B cell (primary cell): ENCODE measurements around the gene P2RX6. TPM values are rescaled to one million over a fixed set of nuclear protein-coding genes. Genes with fewer than 3 reads are reported as not detected.
"Not testable (repeated sequence)": the region's sequence is repeated elsewhere in the genome, so short reads cannot be mapped to it uniquely, and the experiment has no call there.

Source experiments
- ATAC-seq: fragments of 200-7000 bp; cut with Tn5 transposase; one replicate; pipeline ENCODE4 v1.10.0; 2021; ENCODE audit warnings: low read depth, mild to moderate bottlenecking, moderate number of reproducible peaks, moderate library complexity
- CTCF ChIA-PET: fragments of 350-600 bp; sonication (Branson Sonifier 250); formaldehyde crosslinking; loops from one replicate; lab custom pipeline; 2021; ENCODE audit warnings: antibody characterized with exemption, inconsistent platforms; lab: Charles Lee
- POLR2A ChIA-PET: fragments of 350-600 bp; sonication (Branson Sonifier 250); formaldehyde crosslinking; loops from one replicate; lab custom pipeline; 2021; ENCODE audit warnings: antibody characterized with exemption; lab: Charles Lee
- DNase-seq: peaks from one replicate; pipeline ENCODE4 v3.0.0; 2013
- H2AFZ ChIP-seq: 2 replicates; pipeline ENCODE4 v1.6.1; 2012; ENCODE audit warnings: mild to moderate bottlenecking, low read depth, low read length; ENCODE audit not compliant: insufficient read depth, poor library complexity, severe bottlenecking
- H3K27ac ChIP-seq, 2 donors: 1 replicate in 1 of 2; 2 replicates in 1 of 2; pipeline ENCODE4 v1.5.1; 2012 to 2013; ENCODE audit warnings: low read length in 2 of 2, mild to moderate bottlenecking in 2 of 2, moderate library complexity in 1 of 2
- H3K27me3 ChIP-seq, 4 experiments: fragments of 200-600 bp in 1 of 4; sonication (generic) in 1 of 4; replicated peaks in 1 of 4; 1 replicate in 2 of 4; 2 replicates in 2 of 4; pipeline versions ENCODE4 v1.6.1 to v1.7.0; 2013 to 2016; ENCODE audit warnings: low read length in 3 of 4, mild to moderate bottlenecking in 2 of 4, mixed read lengths in 1 of 4, moderate library complexity in 1 of 4; ENCODE audit not compliant: insufficient read depth in 4 of 4, control insufficient read depth in 3 of 4; ENCODE audit errors: control extremely low read depth in 1 of 4
- H3K36me3 ChIP-seq, 2 experiments: replicated peaks in 1 of 2; 1 replicate in 1 of 2; 2 replicates in 1 of 2; pipeline versions ENCODE4 v1.6.1 to v1.7.1; 2013; ENCODE audit warnings: low read length in 1 of 2; ENCODE audit not compliant: insufficient read depth in 2 of 2, control insufficient read depth in 1 of 2; ENCODE audit errors: control extremely low read depth in 1 of 2, extremely low read depth in 1 of 2
- H3K4me1 ChIP-seq, 2 donors: fragments of 200-600 bp in 1 of 2; sonication (generic) in 1 of 2; 1 replicate in 1 of 2; 2 replicates in 1 of 2; pipeline versions ENCODE4 v1.5.1 to v1.6.1; 2013 to 2017; ENCODE audit warnings: low read length in 2 of 2; ENCODE audit not compliant: control insufficient read depth in 2 of 2, insufficient read depth in 2 of 2
- H3K4me2 ChIP-seq: replicated peaks from 2 replicates; pipeline ENCODE3; 2012; ENCODE audit warnings: mild to moderate bottlenecking, low read depth, low read length; ENCODE audit not compliant: poor library complexity, severe bottlenecking
- H3K4me3 ChIP-seq, 5 experiments: fragments of 200-600 bp in 1 of 5; sonication (generic) in 1 of 5; 1 replicate in 3 of 5; 2 replicates in 2 of 5; pipeline versions ENCODE4 v1.5.1 to v1.7.0; 2011 to 2016; ENCODE audit warnings: low read length in 4 of 5, mild to moderate bottlenecking in 4 of 5, low read depth in 2 of 5, control low read depth in 1 of 5, moderate library complexity in 1 of 5; ENCODE audit not compliant: insufficient read depth in 1 of 5; ENCODE audit errors: control extremely low read depth in 1 of 5, extremely low read depth in 1 of 5
- H3K79me2 ChIP-seq: fragments of 200-600 bp; sonication (generic); one replicate; pipeline ENCODE4 v1.6.0; 2016; ENCODE audit warnings: low read length; ENCODE audit not compliant: control insufficient read depth, insufficient read depth
- H3K9ac ChIP-seq: fragments of 200-600 bp; sonication (generic); 2 replicates; pipeline ENCODE4 v1.6.1; 2017; ENCODE audit warnings: mild to moderate bottlenecking, low read length, moderate library complexity
- H3K9me3 ChIP-seq, 3 donors: one replicate each; pipeline versions ENCODE4 v1.6.1 to v1.7.1; 2013; ENCODE audit warnings: low read length in 2 of 3; ENCODE audit not compliant: control insufficient read depth in 2 of 3, insufficient read depth in 1 of 3; ENCODE audit errors: control extremely low read depth in 1 of 3
- H4K20me1 ChIP-seq: 2 replicates; pipeline ENCODE4 v1.6.0; 2012; ENCODE audit warnings: mild to moderate bottlenecking, low read length; ENCODE audit not compliant: insufficient read depth, control insufficient read depth, poor library complexity, severe bottlenecking
- H3K27ac Mint-ChIP-seq: one replicate; pipeline ENCODE4 v1.8.0; 2021; ENCODE audit warnings: mixed read lengths
- H3K27me3 Mint-ChIP-seq: one replicate; pipeline ENCODE4 v1.8.0; 2021; ENCODE audit warnings: mixed read lengths
- H3K4me1 Mint-ChIP-seq: one replicate; pipeline ENCODE4 v1.8.0; 2021; ENCODE audit warnings: mixed read lengths
- H3K4me3 Mint-ChIP-seq: one replicate; pipeline ENCODE4 v1.8.0; 2021; ENCODE audit warnings: mixed read lengths
- H3K9me3 Mint-ChIP-seq: one replicate; pipeline ENCODE4 v1.8.0; 2022; ENCODE audit warnings: mixed read lengths; ENCODE audit not compliant: insufficient read depth
- EZH2 ChIP-seq: IDR thresholded peaks from 2 replicates; pipeline ENCODE4 v1.6.1; 2012; ENCODE audit warnings: borderline replicate concordance, low read depth, mild to moderate bottlenecking, moderate library complexity, low read length; ENCODE audit not compliant: insufficient read depth, poor library complexity, severe bottlenecking
- WGBS: methylation state at CpG from one replicate; pipeline ENCODE4 v1.1.5; 2013; ENCODE audit warnings: missing lambda C conversion rate; ENCODE audit not compliant: insufficient coverage; 5-methylcytosine and 5-hydroxymethylcytosine counted together
- intact Hi-C: fragments of 100-400 bp; cut with micrococcal nuclease; formaldehyde crosslinking; loops from one replicate; pipeline ENCODE4 v1.10.0; 2022
- polyA plus RNA-seq: library from polyadenylated mRNA; depleted of rRNA; stranded (reverse); fragments of >200 nt; gene quantifications from 2 replicates; pipeline ENCODE4 v1.2.3, GENCODE V29; 2012
- total RNA-seq, 2 donors: library from RNA; stranded (reverse); fragments of 120-200 nt in 1 of 2; gene quantifications; 1 replicate in 1 of 2; 2 replicates in 1 of 2; pipeline versions ENCODE4 v1.2.3 to v1.2.4, GENCODE V29; 2013 to 2022
- TF ChIP-seq, protein P1 (sequence below): fragments of 200-600 bp; IDR thresholded peaks from one replicate; pipeline ENCODE4 v1.8.0; 2022; ENCODE audit warnings: antibody characterized with exemption, mild to moderate bottlenecking

The P2RX6 gene
- total and polyA plus RNA-seq, 2 donors (not counting 1 experiment from before 2014, with no cell fraction given): 0.49 to 0.79 TPM

DNA sequence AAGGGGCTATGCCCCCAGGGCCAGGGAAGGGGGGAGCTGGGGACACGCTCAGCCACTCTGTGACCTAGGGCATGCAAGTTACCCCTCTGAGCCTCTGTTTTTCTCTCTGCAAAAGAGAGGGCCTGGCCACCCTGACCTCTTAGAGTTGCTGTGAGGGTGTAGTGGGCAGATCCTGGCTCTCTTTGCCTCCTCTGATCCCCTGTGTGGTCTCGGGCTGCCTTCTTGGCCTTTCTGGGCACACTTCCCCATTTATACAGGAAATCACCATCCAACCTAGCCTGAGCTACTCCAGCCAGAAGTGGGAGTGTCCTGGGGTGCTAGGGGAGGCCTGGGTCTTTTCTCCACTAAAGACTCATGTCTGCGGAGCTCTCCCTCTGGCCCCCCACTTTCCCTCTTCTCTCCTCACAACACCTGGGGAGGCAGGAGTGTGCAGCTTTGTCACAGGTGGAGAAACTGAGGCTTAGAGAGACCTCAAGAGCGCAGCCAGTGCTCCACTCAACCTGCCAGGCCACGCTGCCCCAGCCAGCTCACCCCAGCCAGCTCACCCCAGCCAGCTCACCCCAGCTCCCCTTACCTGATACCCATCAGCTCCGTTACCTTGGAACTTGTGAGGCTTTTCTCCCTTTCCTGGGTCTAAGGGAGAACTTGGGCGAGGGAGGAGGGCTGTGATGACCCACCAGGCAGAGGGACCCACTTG is 46.5 kb upstream of the P2RX6 start:
- intact Hi-C loops: no loop called here

DNA sequence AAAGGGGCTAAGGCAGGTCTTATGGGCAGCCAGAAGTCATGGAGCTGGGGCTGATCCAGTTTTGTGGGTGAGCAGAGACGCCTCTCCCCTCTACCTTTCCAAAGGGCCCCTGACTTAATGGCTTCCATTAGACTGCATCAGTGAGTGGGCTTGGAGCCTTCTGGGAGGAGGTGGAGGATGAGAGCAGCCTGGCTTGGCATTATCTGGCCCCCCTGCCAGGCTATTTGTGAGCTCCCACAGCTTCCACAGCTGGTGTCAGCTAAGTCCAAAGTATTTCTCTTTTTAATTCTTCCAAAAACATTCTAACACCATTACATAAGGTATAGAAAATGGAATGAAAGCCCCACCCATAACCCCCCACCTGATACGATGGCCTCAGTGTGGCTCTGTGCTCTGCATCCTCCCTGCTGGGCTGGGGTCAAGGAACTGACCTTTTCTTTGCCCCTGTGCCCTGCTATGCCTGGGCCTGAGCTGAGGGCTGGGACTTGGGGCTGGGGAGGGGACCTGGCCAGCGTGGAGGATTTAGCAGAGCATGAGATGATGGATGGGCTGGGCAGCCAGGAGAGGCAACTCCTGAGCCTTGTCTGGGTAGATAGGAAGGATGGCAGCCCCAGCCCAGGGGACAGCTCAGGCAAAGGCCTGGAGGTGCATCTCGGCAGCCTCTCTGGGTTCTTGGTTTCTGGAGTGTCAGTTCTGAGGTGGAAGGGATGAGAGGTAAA is 43.9 kb upstream of the P2RX6 start:
- ATAC-seq: no peak
- no peaks in the 10 kb centered on the region for H3K9me3 ChIP-seq
- peak overlapping the region; percentile 72 for H3K27ac Mint-ChIP-seq
- H3K4me3 ChIP-seq: no peak overlapping the region
- H2AFZ ChIP-seq: no peak overlapping the region
- H3K79me2 ChIP-seq: no peaks in the 10 kb centered on the region
- WGBS: 86% methylated on average over 2 of the region's 4 CpGs
- H4K20me1 ChIP-seq: no peaks in the 10 kb centered on the region
- H3K4me1 Mint-ChIP-seq: peaks cover 41% of the 10 kb centered on the region
- CTCF ChIA-PET: interaction anchor here (1.3 to 2.1 kb wide), 4 partner anchors 8 to 11 kb away, joined by 4 to 5 read pairs (median 4); no protein-coding TSS in a partner anchor
- no peak overlapping the region for H3K4me3 Mint-ChIP-seq
- H3K9me3 Mint-ChIP-seq: no peaks in the 10 kb centered on the region
- peaks cover 33 to 53% of the 10 kb centered on the region in 2 donors for H3K4me1 ChIP-seq
- intact Hi-C loops: no loop called here
- H3K36me3 ChIP-seq: no peaks in the 10 kb centered on the region
- POLR2A ChIA-PET: no interaction called here
- no peak overlapping the region for H3K27ac ChIP-seq
- no peaks in the 10 kb centered on the region for H3K27me3 Mint-ChIP-seq
- DNase-seq: no peak
- no peak overlapping the region for H3K9ac ChIP-seq
- H3K27me3 ChIP-seq: no peaks in the 10 kb centered on the region
- TF ChIP-seq EZH2: no peak
- TF ChIP-seq, protein P1, sequence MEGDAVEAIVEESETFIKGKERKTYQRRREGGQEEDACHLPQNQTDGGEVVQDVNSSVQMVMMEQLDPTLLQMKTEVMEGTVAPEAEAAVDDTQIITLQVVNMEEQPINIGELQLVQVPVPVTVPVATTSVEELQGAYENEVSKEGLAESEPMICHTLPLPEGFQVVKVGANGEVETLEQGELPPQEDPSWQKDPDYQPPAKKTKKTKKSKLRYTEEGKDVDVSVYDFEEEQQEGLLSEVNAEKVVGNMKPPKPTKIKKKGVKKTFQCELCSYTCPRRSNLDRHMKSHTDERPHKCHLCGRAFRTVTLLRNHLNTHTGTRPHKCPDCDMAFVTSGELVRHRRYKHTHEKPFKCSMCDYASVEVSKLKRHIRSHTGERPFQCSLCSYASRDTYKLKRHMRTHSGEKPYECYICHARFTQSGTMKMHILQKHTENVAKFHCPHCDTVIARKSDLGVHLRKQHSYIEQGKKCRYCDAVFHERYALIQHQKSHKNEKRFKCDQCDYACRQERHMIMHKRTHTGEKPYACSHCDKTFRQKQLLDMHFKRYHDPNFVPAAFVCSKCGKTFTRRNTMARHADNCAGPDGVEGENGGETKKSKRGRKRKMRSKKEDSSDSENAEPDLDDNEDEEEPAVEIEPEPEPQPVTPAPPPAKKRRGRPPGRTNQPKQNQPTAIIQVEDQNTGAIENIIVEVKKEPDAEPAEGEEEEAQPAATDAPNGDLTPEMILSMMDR: no peak
- no peak overlapping the region for H3K4me2 ChIP-seq

More for the DNA sequence above, 46.5 kb upstream of the P2RX6 start:
- 88% methylated on average over 2 of the region's 7 CpGs for WGBS
- H3K79me2 ChIP-seq: no peaks in the 10 kb centered on the region
- DNase-seq: peak; percentile 52
- ChIA-PET CTCF (interaction anchor here (0.6 to 0.9 kb wide), 2 partner anchors 10 to 42 kb away, joined by 3 read pairs; no protein-coding TSS in a partner anchor), POLR2A (no interaction called here)
- peak overlapping the region; percentile 28 for H3K9ac ChIP-seq
- peak; percentile 50 for ATAC-seq
- peak overlapping the region; percentile 58 for H2AFZ ChIP-seq
- TF ChIP-seq EZH2: no peak
- no peaks in the 10 kb centered on the region for H4K20me1 ChIP-seq
- Mint-ChIP-seq H3K27me3 (peaks cover 3% of the 10 kb centered on the region), H3K4me3 (peak overlapping the region; percentile 60), H3K4me1 (peaks cover 58% of the 10 kb centered on the region), H3K27ac (peak overlapping the region; percentile 43), H3K9me3 (no peaks in the 10 kb centered on the region)
- peak overlapping the region; percentile 38 to 53 for H3K27ac ChIP-seq
- peaks cover 0 to 9% (median 2%) of the 10 kb centered on the region in 4 experiments for H3K27me3 ChIP-seq
- H3K4me2 ChIP-seq: peak overlapping the region; percentile 66
- no peaks in the 10 kb centered on the region for H3K36me3 ChIP-seq
- peaks cover 50 to 71% of the 10 kb centered on the region in 2 donors for H3K4me1 ChIP-seq
- H3K9me3 ChIP-seq: no peaks in the 10 kb centered on the region
- H3K4me3 ChIP-seq: peak overlapping the region in 1 of 5 experiments; percentile 7

DNA sequence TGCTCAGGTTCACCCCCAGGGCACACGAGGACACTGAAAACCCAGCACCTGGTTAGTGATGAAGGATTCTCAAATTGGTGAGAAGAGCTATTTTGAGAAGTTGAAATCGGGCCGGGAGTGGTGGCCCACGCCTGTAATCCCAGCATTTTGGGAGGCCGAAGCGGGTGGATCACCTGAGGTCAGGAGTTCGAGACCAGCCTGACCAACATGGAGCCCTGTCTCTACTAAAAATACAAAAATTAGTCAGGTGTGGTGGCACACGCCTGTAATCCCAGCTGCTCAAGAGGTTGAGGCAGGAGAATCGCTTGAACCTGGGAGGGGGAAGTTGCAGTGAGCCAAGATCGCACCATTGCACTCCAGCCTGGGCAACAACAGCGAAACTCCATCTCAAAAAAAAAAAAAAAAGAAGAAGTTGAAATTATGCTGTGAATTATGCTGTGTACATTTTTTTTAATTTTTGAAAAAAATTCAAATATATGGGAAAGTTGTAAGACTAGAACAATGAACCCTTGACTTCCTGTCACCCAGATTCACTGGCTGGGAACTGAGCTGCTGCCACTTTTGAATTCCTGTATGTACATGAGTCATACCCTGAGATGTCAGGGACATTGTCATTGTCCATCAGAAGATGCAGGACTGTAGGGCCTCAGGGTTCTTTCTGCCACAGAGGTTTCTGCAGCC is 42.8 kb upstream of the P2RX6 start:
- Mint-ChIP-seq H3K27ac (peak overlapping the region; percentile 68), H3K4me1 (peaks cover 36% of the 10 kb centered on the region)
- POLR2A ChIA-PET, H3K4me3 Mint-ChIP-seq, H3K27me3 Mint-ChIP-seq, H3K9ac ChIP-seq, intact Hi-C loops, H2AFZ ChIP-seq, H3K9me3 ChIP-seq, H3K4me3 ChIP-seq, H3K79me2 ChIP-seq, H3K27me3 ChIP-seq, H3K9me3 Mint-ChIP-seq, H3K36me3 ChIP-seq, H4K20me1 ChIP-seq: not testable (repeated sequence)
- peak overlapping the region; percentile 47 for H3K4me2 ChIP-seq
- WGBS: 90% methylated on average over 5 of the region's 11 CpGs
- peak; percentile 38 for ATAC-seq
- H3K4me1 ChIP-seq: peaks cover 32 to 46% of the 10 kb centered on the region in 2 donors
- peak; percentile 42 for DNase-seq
- H3K27ac ChIP-seq: peak overlapping the region; percentile 24 to 30
- CTCF ChIA-PET: interaction anchor here (0.7 to 2.1 kb wide), 5 partner anchors 9 to 1120 kb away, joined by 3 to 5 read pairs (median 4); partner anchors contain the start of gene LZTR1
